ENCODE results near the gene COMT.

The COMT gene

GRCh38 chr22:19991395-19991644 lies 49.7 kb downstream of the COMT start:
- Histone ChIP-seq H3K36me3 (no peaks in the 10 kb centered on the region), H3K27ac (no peak overlapping the region; a peak in 2 of 22 replicates), H3K4me1 (peaks cover 2 to 58% (median 41%) of the 10 kb centered on the region in 10 experiments; a peak in 19 of 20 replicates), H3K4me2 (peak overlapping the region in 8 of 11 experiments; percentile 9 to 63 (median 46); a peak in 13 of 22 replicates), H3K27me3 (no peaks in the 10 kb centered on the region), H3K4me3 (no peak overlapping the region), H3K9me3 (replicated peaks in 1 of 11) (no peaks in the 10 kb centered on the region), H4K20me1 (peaks cover 0 to 31% (median 5%) of the 10 kb centered on the region in 11 experiments; a peak in 11 of 22 replicates), H3K9ac (peak overlapping the region in 4 of 11 experiments; percentile 6 to 46 (median 26); a peak in 2 of 22 replicates)
- no peak for TF ChIP-seq Cebpa-rat (IDR thresholded peaks at IDR 0.05)

GRCh38 chr22:19991645-19992451 lies 50.3 kb downstream of the COMT start:
- Histone ChIP-seq H3K27ac (peak overlapping the region in 1 of 11 experiments; percentile 27; a peak in 2 of 22 replicates), H3K27me3 (0 out of 22 replicates have a peak, but pooled peaks cover 0 to 4% (median 0%) of the 10 kb centered on the region in 11 experiments), H4K20me1 (peaks cover 0 to 27% (median 0%) of the 10 kb centered on the region in 11 experiments; a peak in 6 of 22 replicates), H3K9ac (peak overlapping the region in 4 of 11 experiments; percentile 6 to 46 (median 26); a peak in 2 of 22 replicates), H3K4me1 (peaks cover 5 to 60% (median 41%) of the 10 kb centered on the region in 10 experiments), H3K36me3 (no peaks in the 10 kb centered on the region), H3K4me2 (peak overlapping the region in 8 of 11 experiments; percentile 9 to 63 (median 46); a peak in 14 of 22 replicates), H3K4me3 (no peak overlapping the region), H3K9me3 (replicated peaks in 1 of 11) (no peaks in the 10 kb centered on the region)
- no peak for TF ChIP-seq Cebpa-rat (IDR thresholded peaks at IDR 0.05)

GRCh38 chr22:19992481-19992911 lies 50.9 kb downstream of the COMT start:
- no peak for TF ChIP-seq Cebpa-rat (IDR thresholded peaks at IDR 0.05)
- Histone ChIP-seq H3K4me3 (no peak overlapping the region), H3K36me3 (no peaks in the 10 kb centered on the region), H3K9me3 (replicated peaks in 1 of 11) (no peaks in the 10 kb centered on the region), H3K9ac (no peak overlapping the region), H3K4me1 (peaks cover 8 to 66% (median 48%) of the 10 kb centered on the region in 10 experiments), H3K27ac (no peak overlapping the region), H3K27me3 (0 out of 22 replicates have a peak, but pooled peaks cover 0 to 9% (median 0%) of the 10 kb centered on the region in 11 experiments), H4K20me1 (peaks cover 0 to 25% (median 0%) of the 10 kb centered on the region in 11 experiments; a peak in 4 of 22 replicates), H3K4me2 (peak overlapping the region in 7 of 11 experiments; percentile 23 to 63 (median 55); a peak in 9 of 22 replicates)

GRCh38 chr22:19992921-19993355 lies 51.4 kb downstream of the COMT start:
- Histone ChIP-seq H3K36me3 (no peaks in the 10 kb centered on the region), H3K4me2 (peak overlapping the region in 3 of 11 experiments; percentile 55 to 63 (median 56); a peak in 4 of 22 replicates), H3K9me3 (replicated peaks in 1 of 11) (no peaks in the 10 kb centered on the region), H3K4me3 (no peak overlapping the region), H3K4me1 (peaks cover 9 to 71% (median 52%) of the 10 kb centered on the region in 10 experiments), H3K27me3 (0 out of 22 replicates have a peak, but pooled peaks cover 0 to 9% (median 0%) of the 10 kb centered on the region in 11 experiments), H4K20me1 (peaks cover 0 to 21% (median 0%) of the 10 kb centered on the region in 11 experiments; a peak in 3 of 22 replicates), H3K27ac (no peak overlapping the region), H3K9ac (no peak overlapping the region)
- no peak for TF ChIP-seq Cebpa-rat (IDR thresholded peaks at IDR 0.05)

GRCh38 chr22:19993926-19994325 lies 52.4 kb downstream of the COMT start:
- Histone ChIP-seq H3K27me3 (0 out of 22 replicates have a peak, but pooled peaks cover 0 to 9% (median 0%) of the 10 kb centered on the region in 11 experiments), H3K4me1 (peaks cover 19 to 80% (median 62%) of the 10 kb centered on the region in 10 experiments), H3K4me2 (no peak overlapping the region), H3K9ac (no peak overlapping the region), H3K4me3 (no peak overlapping the region), H3K9me3 (replicated peaks in 1 of 11) (no peaks in the 10 kb centered on the region), H3K27ac (no peak overlapping the region), H4K20me1 (peaks cover 0 to 20% (median 0%) of the 10 kb centered on the region in 11 experiments; a peak in 3 of 22 replicates), H3K36me3 (no peaks in the 10 kb centered on the region)
- TF ChIP-seq Cebpa-rat (IDR thresholded peaks at IDR 0.05): no peak

GRCh38 chr22:19994851-19995610 lies 53.5 kb downstream of the COMT start:
- Histone ChIP-seq H3K27me3 (peaks cover 0 to 9% (median 0%) of the 10 kb centered on the region in 11 experiments; a peak in 1 of 22 replicates), H3K36me3 (no peaks in the 10 kb centered on the region), H3K4me2 (peak overlapping the region; percentile 23 to 84 (median 75); a peak in 21 of 22 replicates), H3K9me3 (replicated peaks in 1 of 11) (no peaks in the 10 kb centered on the region), H3K4me3 (no peak overlapping the region), H4K20me1 (peaks cover 0 to 19% (median 0%) of the 10 kb centered on the region in 11 experiments; a peak in 4 of 22 replicates), H3K4me1 (peaks cover 19 to 83% (median 71%) of the 10 kb centered on the region in 10 experiments), H3K9ac (no peak overlapping the region), H3K27ac (peak overlapping the region in 1 of 11 experiments; percentile 31; a peak in 1 of 22 replicates)
- no peak for TF ChIP-seq Cebpa-rat (IDR thresholded peaks at IDR 0.05)

- Histone ChIP-seq H3K36me3 (no peaks in the 10 kb centered on the region), H3K27me3 (peaks cover 0 to 9% (median 0%) of the 10 kb centered on the region in 11 experiments; a peak in 1 of 22 replicates), H3K9me3 (replicated peaks in 1 of 11) (no peaks in the 10 kb centered on the region), H3K27ac (peak overlapping the region in 2 of 11 experiments; percentile 27 to 31; a peak in 2 of 22 replicates), H4K20me1 (peaks cover 0 to 19% (median 0%) of the 10 kb centered on the region in 11 experiments; a peak in 4 of 22 replicates), H3K4me3 (no peak overlapping the region), H3K9ac (0 out of 22 replicates have a peak overlapping the region, but pooled peaks of 1 of the 11 experiments have one; percentile 7), H3K4me2 (peak overlapping the region; percentile 23 to 84 (median 75)), H3K4me1 (peaks cover 22 to 88% (median 79%) of the 10 kb centered on the region in 10 experiments)
- TF ChIP-seq Cebpa-rat (IDR thresholded peaks at IDR 0.05): no peak
Measured at GRCh38 chr22:19995611-19996339, 54.2 kb downstream of the COMT start.

All from BLaER1 treated with 17β-estradiol and CSF1 and Interleukin-3, amounts not matched to agents 10 nM and 100 nM (cell line).